Mucosa of stomach (tissue), 1 donor: Measurements from ENCODE around the gene GSG1L.

Source experiments
- H3K27me3 ChIP-seq: one replicate; pipeline ENCODE4 v1.7.0; 2013; ENCODE audit warnings: mild to moderate bottlenecking, low read length; ENCODE audit not compliant: control insufficient read depth, insufficient read depth
- H3K36me3 ChIP-seq: one replicate; pipeline ENCODE4 v1.7.0; 2013; ENCODE audit warnings: low read length; ENCODE audit not compliant: control insufficient read depth, insufficient read depth
- H3K4me1 ChIP-seq: one replicate; pipeline ENCODE4 v1.7.0; 2013; ENCODE audit warnings: mild to moderate bottlenecking, low read length; ENCODE audit not compliant: control insufficient read depth, insufficient read depth
- H3K4me3 ChIP-seq: one replicate; pipeline ENCODE4 v1.7.0; 2013; ENCODE audit warnings: low read length
- H3K9ac ChIP-seq: one replicate; pipeline ENCODE4 v1.7.0; 2013; ENCODE audit warnings: mild to moderate bottlenecking, low read length, moderate library complexity
- H3K9me3 ChIP-seq: one replicate; pipeline ENCODE4 v1.7.0; 2013; ENCODE audit warnings: mild to moderate bottlenecking, low read length, moderate library complexity; ENCODE audit not compliant: control insufficient read depth
- donor health status: Pancreatic carcinoma.

Gene GSG1L

GRCh38 chr16:28101533-28101890 is 38.0 kb upstream of the GSG1L start:
- H3K27me3 ChIP-seq, result no peaks in the 10 kb centered on the region
- H3K4me1 ChIP-seq, result no peaks in the 10 kb centered on the region
- peaks cover 27% of the 10 kb centered on the region for H3K36me3 ChIP-seq
- H3K4me3 ChIP-seq, result no peak overlapping the region
- no peak overlapping the region for H3K9ac ChIP-seq
- H3K9me3 ChIP-seq, result no peaks in the 10 kb centered on the region

GRCh38 chr16:28100810-28101532 is 37.5 kb upstream of the GSG1L start:
- Histone ChIP-seq H3K36me3 (peaks cover 27% of the 10 kb centered on the region), H3K27me3 (no peaks in the 10 kb centered on the region), H3K9me3 (no peaks in the 10 kb centered on the region), H3K4me1 (no peaks in the 10 kb centered on the region), H3K9ac (no peak overlapping the region), H3K4me3 (no peak overlapping the region)

GRCh38 chr16:28098959-28099945 is 35.7 kb upstream of the GSG1L start:
- H3K9me3 ChIP-seq, result no peaks in the 10 kb centered on the region
- H3K9ac ChIP-seq, result no peak overlapping the region
- H3K4me3 ChIP-seq, result no peak overlapping the region
- H3K4me1 ChIP-seq, result no peaks in the 10 kb centered on the region
- H3K27me3 ChIP-seq, result no peaks in the 10 kb centered on the region
- peaks cover 24% of the 10 kb centered on the region for H3K36me3 ChIP-seq

- Histone ChIP-seq H3K27me3 (no peaks in the 10 kb centered on the region), H3K9ac (no peak overlapping the region), H3K4me3 (no peak overlapping the region), H3K9me3 (no peaks in the 10 kb centered on the region), H3K36me3 (peaks cover 16% of the 10 kb centered on the region), H3K4me1 (no peaks in the 10 kb centered on the region)
These were observed 34.9 kb upstream of the GSG1L start for GRCh38 chr16:28098171-28098958.

GRCh38 chr16:28096983-28097899 is 33.7 kb upstream of the GSG1L start:
- Histone ChIP-seq H3K4me3 (no peak overlapping the region), H3K4me1 (no peaks in the 10 kb centered on the region), H3K9me3 (no peaks in the 10 kb centered on the region), H3K27me3 (no peaks in the 10 kb centered on the region), H3K36me3 (peaks cover 12% of the 10 kb centered on the region), H3K9ac (no peak overlapping the region)

GRCh38 chr16:28093385-28093725 is 29.8 kb upstream of the GSG1L start:
- Histone ChIP-seq H3K4me1 (no peaks in the 10 kb centered on the region), H3K9ac (no peak overlapping the region), H3K9me3 (no peaks in the 10 kb centered on the region), H3K4me3 (no peak overlapping the region), H3K36me3 (no peaks in the 10 kb centered on the region), H3K27me3 (no peaks in the 10 kb centered on the region)

- Histone ChIP-seq H3K9me3 (no peaks in the 10 kb centered on the region), H3K27me3 (no peaks in the 10 kb centered on the region), H3K36me3 (no peaks in the 10 kb centered on the region), H3K9ac (no peak overlapping the region), H3K4me3 (no peak overlapping the region), H3K4me1 (no peaks in the 10 kb centered on the region)
These were observed 29.3 kb upstream of the GSG1L start for GRCh38 chr16:28092721-28093384.

- H3K9ac ChIP-seq, result no peak overlapping the region
- no peak overlapping the region for H3K4me3 ChIP-seq
- no peaks in the 10 kb centered on the region for H3K36me3 ChIP-seq
- H3K4me1 ChIP-seq, result no peaks in the 10 kb centered on the region
- no peaks in the 10 kb centered on the region for H3K27me3 ChIP-seq
- no peaks in the 10 kb centered on the region for H3K9me3 ChIP-seq
These were observed 28.1 kb upstream of the GSG1L start for GRCh38 chr16:28091656-28092055.

GRCh38 chr16:28090646-28091377 is 27.3 kb upstream of the GSG1L start:
- no peaks in the 10 kb centered on the region for H3K36me3 ChIP-seq
- H3K4me3 ChIP-seq, result no peak overlapping the region
- H3K9ac ChIP-seq, result no peak overlapping the region
- H3K27me3 ChIP-seq, result peaks cover 3% of the 10 kb centered on the region
- no peaks in the 10 kb centered on the region for H3K9me3 ChIP-seq
- no peaks in the 10 kb centered on the region for H3K4me1 ChIP-seq

- no peak overlapping the region for H3K9ac ChIP-seq
- H3K27me3 ChIP-seq, result peaks cover 3% of the 10 kb centered on the region
- H3K4me1 ChIP-seq, result no peaks in the 10 kb centered on the region
- H3K9me3 ChIP-seq, result no peaks in the 10 kb centered on the region
- H3K4me3 ChIP-seq, result no peak overlapping the region
- H3K36me3 ChIP-seq, result no peaks in the 10 kb centered on the region
These were observed 26.5 kb upstream of the GSG1L start for GRCh38 chr16:28089992-28090365.
